ENCODE measurements around the gene TFR2. TPM values are rescaled to one million over a fixed set of nuclear protein-coding genes. Genes with fewer than 3 reads are reported as not detected.

TFR2 gene
- total and polyA plus RNA-seq, 2 experiments from 2014 or later, result 3.7 to 4.2 TPM

DNA sequence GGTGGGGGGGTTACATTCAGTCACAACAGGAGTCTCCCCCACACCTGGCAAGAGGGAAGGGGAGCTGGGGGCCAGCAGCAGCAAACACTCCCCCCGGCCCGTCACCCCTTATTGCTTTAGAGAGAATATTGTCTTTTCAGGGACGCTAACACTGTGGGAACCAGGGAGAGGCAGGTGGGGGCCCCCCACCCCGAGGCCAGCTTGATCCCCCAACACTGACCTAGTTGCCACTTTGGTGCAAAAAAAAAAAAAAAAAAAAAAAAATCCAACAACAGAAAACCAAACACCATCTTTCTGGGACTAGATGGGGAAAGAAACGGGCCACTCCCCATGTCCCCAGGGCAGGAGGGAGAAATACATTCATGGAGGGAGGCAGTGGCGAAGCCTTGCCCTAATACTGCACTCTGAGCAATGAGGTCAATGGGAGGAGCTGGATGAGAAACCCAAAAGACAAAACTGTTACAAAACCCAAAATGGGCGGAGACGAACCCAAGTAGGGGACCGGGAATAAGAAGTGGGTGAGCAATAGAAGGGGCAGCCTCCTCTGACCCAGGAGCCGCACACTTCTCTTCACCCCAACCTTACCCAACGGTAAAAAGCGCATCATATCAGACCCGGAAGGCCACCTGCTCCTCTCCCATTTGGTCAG lies 38.7 kb upstream of the TFR2 start (continued):
- TF ChIP-seq, protein P1, sequence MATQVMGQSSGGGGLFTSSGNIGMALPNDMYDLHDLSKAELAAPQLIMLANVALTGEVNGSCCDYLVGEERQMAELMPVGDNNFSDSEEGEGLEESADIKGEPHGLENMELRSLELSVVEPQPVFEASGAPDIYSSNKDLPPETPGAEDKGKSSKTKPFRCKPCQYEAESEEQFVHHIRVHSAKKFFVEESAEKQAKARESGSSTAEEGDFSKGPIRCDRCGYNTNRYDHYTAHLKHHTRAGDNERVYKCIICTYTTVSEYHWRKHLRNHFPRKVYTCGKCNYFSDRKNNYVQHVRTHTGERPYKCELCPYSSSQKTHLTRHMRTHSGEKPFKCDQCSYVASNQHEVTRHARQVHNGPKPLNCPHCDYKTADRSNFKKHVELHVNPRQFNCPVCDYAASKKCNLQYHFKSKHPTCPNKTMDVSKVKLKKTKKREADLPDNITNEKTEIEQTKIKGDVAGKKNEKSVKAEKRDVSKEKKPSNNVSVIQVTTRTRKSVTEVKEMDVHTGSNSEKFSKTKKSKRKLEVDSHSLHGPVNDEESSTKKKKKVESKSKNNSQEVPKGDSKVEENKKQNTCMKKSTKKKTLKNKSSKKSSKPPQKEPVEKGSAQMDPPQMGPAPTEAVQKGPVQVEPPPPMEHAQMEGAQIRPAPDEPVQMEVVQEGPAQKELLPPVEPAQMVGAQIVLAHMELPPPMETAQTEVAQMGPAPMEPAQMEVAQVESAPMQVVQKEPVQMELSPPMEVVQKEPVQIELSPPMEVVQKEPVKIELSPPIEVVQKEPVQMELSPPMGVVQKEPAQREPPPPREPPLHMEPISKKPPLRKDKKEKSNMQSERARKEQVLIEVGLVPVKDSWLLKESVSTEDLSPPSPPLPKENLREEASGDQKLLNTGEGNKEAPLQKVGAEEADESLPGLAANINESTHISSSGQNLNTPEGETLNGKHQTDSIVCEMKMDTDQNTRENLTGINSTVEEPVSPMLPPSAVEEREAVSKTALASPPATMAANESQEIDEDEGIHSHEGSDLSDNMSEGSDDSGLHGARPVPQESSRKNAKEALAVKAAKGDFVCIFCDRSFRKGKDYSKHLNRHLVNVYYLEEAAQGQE (IDR thresholded peaks at IDR 0.05; ENCODE audit: unreplicated experiment), result no peak
- TF ChIP-seq ZNF331 (CRISPR knock-in tag; IDR thresholded peaks at IDR 0.05; ENCODE audit: low read depth), result no peak
- no peak for TF ChIP-seq CREB1 (CRISPR knock-in tag; IDR thresholded peaks at IDR 0.05; ENCODE audit: low read depth)
- TF ChIP-seq, protein P2, sequence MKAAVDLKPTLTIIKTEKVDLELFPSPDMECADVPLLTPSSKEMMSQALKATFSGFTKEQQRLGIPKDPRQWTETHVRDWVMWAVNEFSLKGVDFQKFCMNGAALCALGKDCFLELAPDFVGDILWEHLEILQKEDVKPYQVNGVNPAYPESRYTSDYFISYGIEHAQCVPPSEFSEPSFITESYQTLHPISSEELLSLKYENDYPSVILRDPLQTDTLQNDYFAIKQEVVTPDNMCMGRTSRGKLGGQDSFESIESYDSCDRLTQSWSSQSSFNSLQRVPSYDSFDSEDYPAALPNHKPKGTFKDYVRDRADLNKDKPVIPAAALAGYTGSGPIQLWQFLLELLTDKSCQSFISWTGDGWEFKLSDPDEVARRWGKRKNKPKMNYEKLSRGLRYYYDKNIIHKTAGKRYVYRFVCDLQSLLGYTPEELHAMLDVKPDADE (IDR thresholded peaks at IDR 0.05), result no peak

DNA sequence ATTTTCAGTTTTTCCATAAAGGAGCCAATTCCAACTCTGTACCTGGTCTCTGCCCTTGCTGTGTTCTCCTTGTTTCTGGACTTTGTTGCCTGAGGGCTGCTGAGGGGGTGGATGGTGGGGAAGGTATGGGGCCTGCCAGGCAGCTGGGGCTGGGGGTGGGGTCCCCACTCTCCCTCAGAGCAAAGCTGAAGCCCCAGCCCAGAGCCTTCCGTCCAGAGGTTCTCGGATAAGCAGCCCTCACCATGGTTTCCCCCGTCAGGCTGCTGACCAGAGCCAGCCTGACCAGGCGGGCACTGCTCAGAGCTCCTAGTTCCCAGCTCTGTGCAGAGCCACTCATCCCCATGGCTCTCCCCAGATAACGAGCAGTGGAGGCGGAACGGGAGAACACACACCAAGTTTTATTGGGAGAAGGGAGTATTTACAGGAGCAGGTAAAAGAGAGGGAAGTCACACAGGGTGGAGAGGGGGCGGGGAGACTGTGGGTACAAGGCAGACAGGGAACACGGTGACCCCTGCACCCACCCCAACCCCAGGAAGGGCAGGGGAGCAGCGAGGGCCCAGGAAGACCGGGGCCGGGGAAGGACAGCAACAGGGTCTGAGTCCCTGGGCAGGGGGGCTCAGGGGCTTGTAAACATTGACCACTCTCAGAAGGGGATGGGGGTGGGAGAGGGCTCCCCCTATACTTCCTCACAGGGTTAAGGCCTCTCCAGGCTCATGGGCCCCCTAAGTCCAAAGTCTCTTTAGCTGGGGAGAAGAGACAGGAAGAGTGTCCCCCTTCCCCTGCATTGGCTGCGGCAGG lies 38.0 kb upstream of the TFR2 start:
- H3K27ac Mint-ChIP-seq, result 0 out of 2 replicates have a peak overlapping the region, but pooled peaks have one; percentile 28
- H3K27me3 Mint-ChIP-seq (ENCODE audit: insufficient read depth, low read depth, poor library complexity), result peaks cover 19% of the 10 kb centered on the region
- H3K36me3 ChIP-seq (ENCODE audit: insufficient read depth), result no peaks in the 10 kb centered on the region; the same call in 1 of the 2 replicates
- no peaks in the 10 kb centered on the region; the same call in 1 of the 2 replicates for H4K20me1 ChIP-seq (replicated peaks; ENCODE audit: insufficient read depth)
- peaks cover 11% of the 10 kb centered on the region for H3K4me1 Mint-ChIP-seq
- H3K4me2 ChIP-seq, result no peak overlapping the region
- H3K27ac ChIP-seq (ENCODE audit: low read depth), result peak overlapping the region; percentile 81
- no peaks in the 10 kb centered on the region for H3K27me3 ChIP-seq (ENCODE audit: insufficient read depth)
- no peaks in the 10 kb centered on the region for H3K9me2 ChIP-seq (ENCODE audit: insufficient read depth)
- no peak overlapping the region for H2AFZ ChIP-seq
- peaks cover 48% of the 10 kb centered on the region for H3K36me3 Mint-ChIP-seq (ENCODE audit: low read depth)
- peaks cover 42% of the 10 kb centered on the region for H3F3A ChIP-seq (replicated peaks; ENCODE audit: low read depth)
- H3K4me3 Mint-ChIP-seq, result no peak overlapping the region
- peaks cover 11% of the 10 kb centered on the region for H3K4me1 ChIP-seq (ENCODE audit: insufficient read depth)
- no peak for DNase-seq (ENCODE audit: low spot score)
- H3K9me3 Mint-ChIP-seq, result no peaks in the 10 kb centered on the region
- no peak; the same call in 2 of the 3 replicates for ATAC-seq
- H3K79me2 ChIP-seq (replicated peaks; ENCODE audit: insufficient read depth), result no peaks in the 10 kb centered on the region
- no peak overlapping the region for H3K4me3 ChIP-seq
- TF ChIP-seq JUNB (IDR thresholded peaks at IDR 0.05; ENCODE audit: unreplicated experiment) (no peak), EZH2 (IDR thresholded peaks at IDR 0.05; ENCODE audit: low read depth, unreplicated experiment) (no peak), ZNF331 (CRISPR knock-in tag; IDR thresholded peaks at IDR 0.05; ENCODE audit: low read depth) (no peak), POLR2AphosphoS5 (IDR thresholded peaks at IDR 0.05; ENCODE audit: low read depth) (no peak; the same call in 1 of the 2 replicates), ZNF114 (CRISPR knock-in tag; IDR thresholded peaks at IDR 0.05) (no peak), CREB1 (CRISPR knock-in tag; IDR thresholded peaks at IDR 0.05; ENCODE audit: low read depth) (no peak), EZH2phosphoT487 (IDR thresholded peaks at IDR 0.05; ENCODE audit: unreplicated experiment) (no peak), NANOG (IDR thresholded peaks at IDR 0.05; ENCODE audit: borderline replicate concordance) (no peak), STAT1 (IDR thresholded peaks at IDR 0.05; ENCODE audit: unreplicated experiment) (no peak)
- TF ChIP-seq, protein P2 (IDR thresholded peaks at IDR 0.05), result no peak
- TF ChIP-seq, protein P1 (IDR thresholded peaks at IDR 0.05; ENCODE audit: unreplicated experiment), result no peak
- TF ChIP-seq, protein P3, sequence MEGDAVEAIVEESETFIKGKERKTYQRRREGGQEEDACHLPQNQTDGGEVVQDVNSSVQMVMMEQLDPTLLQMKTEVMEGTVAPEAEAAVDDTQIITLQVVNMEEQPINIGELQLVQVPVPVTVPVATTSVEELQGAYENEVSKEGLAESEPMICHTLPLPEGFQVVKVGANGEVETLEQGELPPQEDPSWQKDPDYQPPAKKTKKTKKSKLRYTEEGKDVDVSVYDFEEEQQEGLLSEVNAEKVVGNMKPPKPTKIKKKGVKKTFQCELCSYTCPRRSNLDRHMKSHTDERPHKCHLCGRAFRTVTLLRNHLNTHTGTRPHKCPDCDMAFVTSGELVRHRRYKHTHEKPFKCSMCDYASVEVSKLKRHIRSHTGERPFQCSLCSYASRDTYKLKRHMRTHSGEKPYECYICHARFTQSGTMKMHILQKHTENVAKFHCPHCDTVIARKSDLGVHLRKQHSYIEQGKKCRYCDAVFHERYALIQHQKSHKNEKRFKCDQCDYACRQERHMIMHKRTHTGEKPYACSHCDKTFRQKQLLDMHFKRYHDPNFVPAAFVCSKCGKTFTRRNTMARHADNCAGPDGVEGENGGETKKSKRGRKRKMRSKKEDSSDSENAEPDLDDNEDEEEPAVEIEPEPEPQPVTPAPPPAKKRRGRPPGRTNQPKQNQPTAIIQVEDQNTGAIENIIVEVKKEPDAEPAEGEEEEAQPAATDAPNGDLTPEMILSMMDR (conservative IDR thresholded peaks at IDR 0.05; ENCODE audit: low read depth in 2 of 2), result no peak

All from GM23338 (cell line).